Fibroblast of villous mesenchyme (primary cell): Measurements from ENCODE around the gene OMG. TPM values are rescaled to one million over a fixed set of nuclear protein-coding genes. Genes with fewer than 3 reads are reported as not detected.

Experiments
- DNase-seq: peaks from one replicate; pipeline ENCODE4 v3.0.0-alpha.2; 2010; ENCODE audit warnings: low read depth
- H3K4me3 ChIP-seq: 2 replicates; pipeline ENCODE4 v1.5.1; 2011; ENCODE audit warnings: low read depth, mild to moderate bottlenecking, low read length
- CTCF ChIP-seq: IDR thresholded peaks from 2 replicates; pipeline ENCODE4 v1.5.1; 2012; ENCODE audit warnings: low read depth, mild to moderate bottlenecking, low read length; ENCODE audit not compliant: insufficient read depth
- total RNA-seq: library from RNA; depleted of rRNA; stranded (reverse); fragments of >200 nt; gene quantifications from 2 replicates; pipeline ENCODE4 v1.2.3, GENCODE V29; 2012

The OMG gene
- total RNA-seq, 1 donor = 0.43 TPM

GRCh38 chr17:31321966-31322365, 24.9 kb upstream of the OMG start:
- no peak for TF ChIP-seq CTCF

DNA sequence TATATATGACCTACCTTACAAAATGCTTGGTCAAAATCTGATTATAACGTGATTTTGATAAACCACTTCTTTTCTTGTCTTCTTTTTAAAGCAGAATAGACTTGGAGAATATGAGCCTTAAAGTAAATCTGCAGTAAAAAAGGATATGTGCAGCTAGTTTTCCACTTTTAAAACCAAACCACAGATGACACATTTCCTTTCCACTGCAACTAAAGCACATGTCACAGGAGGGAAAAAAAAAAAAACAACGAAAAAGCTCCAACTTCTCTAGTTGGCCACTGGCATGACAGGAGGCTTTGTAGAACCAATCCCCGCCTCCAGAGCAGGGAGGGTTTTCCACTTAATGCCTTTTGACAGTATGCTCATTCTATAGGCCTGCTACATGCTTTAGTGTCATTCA, 24.4 kb upstream of the OMG start, which contains the start of gene EVI2A:
Gene EVI2A (minus strand): TSS at position 142 of the 400 bp plus-strand sequence. CDS start 2,609 bp downstream, outside the sequence.
- peak within 1 kb of the TSS; percentile 22 for H3K4me3 ChIP-seq
- peak; percentile 72 for DNase-seq
- no peak for TF ChIP-seq CTCF

More at GRCh38 chr17:31321966-31322365, 24.9 kb upstream of the OMG start:
- H3K4me3 ChIP-seq = no peak overlapping the region
- DNase-seq = no peak

- TF ChIP-seq CTCF = no peak
- H3K4me3 ChIP-seq = no peak overlapping the region
- DNase-seq = peak; percentile 74
These were observed 23.8 kb upstream of the OMG start for GRCh38 chr17:31320791-31321190.

- no peak for DNase-seq
- TF ChIP-seq CTCF = no peak
- H3K4me3 ChIP-seq = no peak overlapping the region
These were observed 23.2 kb upstream of the OMG start for GRCh38 chr17:31320241-31320640.

DNA sequence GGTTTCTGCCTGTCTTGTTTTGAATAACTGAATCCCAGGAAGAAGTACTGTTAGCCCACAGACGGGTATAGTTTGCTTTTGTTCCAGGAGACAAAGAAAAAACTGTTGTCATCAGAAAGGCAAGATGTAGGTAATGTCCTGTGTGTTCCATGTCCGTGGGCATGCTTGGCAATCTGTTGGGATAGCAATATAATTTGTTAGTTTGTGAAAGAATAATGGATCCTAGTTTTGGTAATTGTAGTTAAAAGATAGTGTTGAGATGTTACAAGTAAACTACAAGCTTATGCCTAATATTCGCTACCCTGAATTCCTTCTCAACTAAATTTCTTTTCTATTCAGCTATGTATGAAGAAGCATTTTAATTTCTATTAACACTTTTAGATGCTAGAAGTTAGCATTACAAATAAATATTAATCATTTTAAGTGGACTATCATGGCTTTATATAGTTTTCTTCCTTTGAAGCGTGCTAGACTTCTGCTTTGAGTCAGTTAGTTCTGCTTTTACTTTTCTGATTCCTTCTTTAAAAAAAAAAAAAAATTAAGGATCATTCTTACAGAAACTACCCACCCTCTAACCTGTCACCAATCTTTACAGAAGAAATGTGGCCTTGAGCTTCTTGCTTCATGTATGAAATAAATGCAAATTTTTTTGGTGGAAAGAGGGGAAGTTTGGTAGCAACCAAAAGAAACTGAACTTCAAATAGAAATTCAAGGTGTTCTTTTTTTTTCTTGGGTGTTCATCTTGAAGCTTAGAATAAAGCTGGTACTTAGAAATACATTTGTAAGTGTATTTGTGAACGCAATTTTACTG, 22.0 kb upstream of the OMG start:
- TF ChIP-seq CTCF = no peak
- H3K4me3 ChIP-seq = no peak overlapping the region
- DNase-seq = no peak

DNA sequence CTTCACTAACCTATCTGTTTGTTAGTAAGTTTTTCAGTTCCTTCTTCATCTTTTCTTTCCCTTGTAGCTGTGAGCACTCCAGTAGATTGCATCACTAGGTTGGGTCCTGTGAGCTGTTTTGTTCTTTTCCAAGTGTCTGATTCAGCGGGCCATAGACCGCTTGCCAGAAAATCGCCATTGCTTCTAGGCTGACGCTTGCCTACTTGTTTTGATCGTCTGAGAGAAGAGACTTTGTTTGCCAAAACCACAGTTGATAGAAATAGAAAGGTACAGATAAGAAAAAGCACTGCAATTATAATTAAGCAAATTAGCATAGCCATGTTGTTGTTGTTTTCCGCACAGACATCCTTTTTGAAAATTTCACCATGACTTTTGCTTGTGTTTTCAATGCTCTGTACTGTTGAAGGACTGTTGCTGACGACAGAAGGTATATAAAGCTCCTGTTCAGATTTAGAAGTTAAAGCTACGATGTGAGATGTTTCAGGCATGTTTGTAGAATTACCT, 21.3 kb upstream of the OMG start:
- peak; percentile 78 for DNase-seq
- no peak for TF ChIP-seq CTCF
- H3K4me3 ChIP-seq = no peak overlapping the region
